ENCODE results near the gene GGA1. TPM values are rescaled to one million over a fixed set of nuclear protein-coding genes. Genes with fewer than 3 reads are reported as not detected.

The GGA1 gene
- total RNA-seq, 2 experiments from 2014 or later, result 57.0 to 60.9 TPM

DNA sequence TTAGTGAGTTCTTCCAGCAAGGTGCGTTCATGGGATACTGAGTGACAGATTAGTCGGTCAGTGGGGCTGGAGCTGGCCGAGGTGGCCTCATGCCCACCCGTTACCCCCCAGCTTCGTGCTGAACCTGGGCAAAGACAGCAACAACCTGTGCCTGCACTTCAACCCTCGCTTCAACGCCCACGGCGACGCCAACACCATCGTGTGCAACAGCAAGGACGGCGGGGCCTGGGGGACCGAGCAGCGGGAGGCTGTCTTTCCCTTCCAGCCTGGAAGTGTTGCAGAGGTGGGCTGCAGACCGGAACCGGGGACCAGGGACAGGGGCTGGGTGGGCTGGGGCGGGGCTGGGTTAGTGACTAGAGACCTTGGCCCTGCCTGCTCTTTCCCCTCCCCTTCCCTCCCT lies 69.7 kb downstream of the GGA1 start:
- peak overlapping the region; percentile 96 for H3K27ac Mint-ChIP-seq
- peak overlapping the region in 1 of 2 donors; percentile 99 for H3K27ac ChIP-seq (ENCODE audit: low read depth in 1 of 2, low read length in 2 of 2)
- POLR2A ChIA-PET, result interaction anchor here (0.6 to 10.5 kb wide), 5 partner anchors 8 to 70 kb away, joined by 3 to 256 read pairs (median 38); partner anchors contain the start of genes GGA1, NOL12 and PDXP

GRCh38 chr22:37679670-37680069 lies 71.0 kb downstream of the GGA1 start:
- Mint-ChIP-seq H3K36me3 (ENCODE audit: low read depth) (peaks cover 9% of the 10 kb centered on the region), H3K27me3 (no peaks in the 10 kb centered on the region), H3K27ac (peak overlapping the region; percentile 73), H3K4me1 (ENCODE audit: low read depth) (peaks cover 35% of the 10 kb centered on the region), H3K9me3 (no peaks in the 10 kb centered on the region), H3K4me3 (peak overlapping the region; percentile 45)
- DNase-seq, result no peak
- CTCF ChIA-PET, result interaction anchor here (4.5 to 12.8 kb wide), 2 partner anchors 20 to 38 kb away, joined by 63 to 171 read pairs; partner anchors contain the start of genes PDXP and SH3BP1
- H3K27me3 ChIP-seq (ENCODE audit: control insufficient read depth in 1 of 2, insufficient read depth in 2 of 2, low read length in 2 of 2), result no peaks in the 10 kb centered on the region
- intact Hi-C loops (cut with DNase I, micrococcal nuclease), result loop anchor here in 1 of 2 experiments (10.0 kb wide), 1 partner anchor 195 kb away; the partner anchor contains the start of gene MFNG
- H3K4me3 ChIP-seq (ENCODE audit: low read length), result no peak overlapping the region
- POLR2A ChIA-PET, result interaction anchor here (1.1 to 7.1 kb wide), 5 partner anchors 13 to 46 kb away, joined by 3 to 42 read pairs (median 4); partner anchors contain the start of gene PDXP
- H3K4me1 ChIP-seq (ENCODE audit: insufficient read depth, low read length), result peaks cover 44% of the 10 kb centered on the region
- H3K27ac ChIP-seq (ENCODE audit: low read depth in 1 of 2, low read length in 2 of 2), result no peak overlapping the region
- peaks cover 5% of the 10 kb centered on the region for H3K36me3 ChIP-seq (ENCODE audit: insufficient read depth, low read length)
- ATAC-seq (ENCODE audit: poor library complexity), result no peak
- H3K9me3 ChIP-seq (ENCODE audit: control insufficient read depth in 1 of 2, insufficient read depth in 1 of 2, low read length in 2 of 2), result peaks cover 0 to 4% of the 10 kb centered on the region in 2 experiments
- TF ChIP-seq, protein P1, sequence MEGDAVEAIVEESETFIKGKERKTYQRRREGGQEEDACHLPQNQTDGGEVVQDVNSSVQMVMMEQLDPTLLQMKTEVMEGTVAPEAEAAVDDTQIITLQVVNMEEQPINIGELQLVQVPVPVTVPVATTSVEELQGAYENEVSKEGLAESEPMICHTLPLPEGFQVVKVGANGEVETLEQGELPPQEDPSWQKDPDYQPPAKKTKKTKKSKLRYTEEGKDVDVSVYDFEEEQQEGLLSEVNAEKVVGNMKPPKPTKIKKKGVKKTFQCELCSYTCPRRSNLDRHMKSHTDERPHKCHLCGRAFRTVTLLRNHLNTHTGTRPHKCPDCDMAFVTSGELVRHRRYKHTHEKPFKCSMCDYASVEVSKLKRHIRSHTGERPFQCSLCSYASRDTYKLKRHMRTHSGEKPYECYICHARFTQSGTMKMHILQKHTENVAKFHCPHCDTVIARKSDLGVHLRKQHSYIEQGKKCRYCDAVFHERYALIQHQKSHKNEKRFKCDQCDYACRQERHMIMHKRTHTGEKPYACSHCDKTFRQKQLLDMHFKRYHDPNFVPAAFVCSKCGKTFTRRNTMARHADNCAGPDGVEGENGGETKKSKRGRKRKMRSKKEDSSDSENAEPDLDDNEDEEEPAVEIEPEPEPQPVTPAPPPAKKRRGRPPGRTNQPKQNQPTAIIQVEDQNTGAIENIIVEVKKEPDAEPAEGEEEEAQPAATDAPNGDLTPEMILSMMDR (IDR thresholded peaks at IDR 0.05), result no peak

More for the DNA sequence above, 69.7 kb downstream of the GGA1 start:
- TF ChIP-seq, protein P1 (IDR thresholded peaks at IDR 0.05), result no peak
- CTCF ChIA-PET, result interaction anchor here (12.8 kb wide), 1 partner anchor 37 kb away, joined by 171 read pairs; the partner anchor contains the start of gene SH3BP1
- Histone ChIP-seq H3K27me3 (ENCODE audit: control insufficient read depth in 1 of 2, insufficient read depth in 2 of 2, low read length in 2 of 2) (no peaks in the 10 kb centered on the region), H3K36me3 (ENCODE audit: insufficient read depth, low read length) (peaks cover 5% of the 10 kb centered on the region), H3K4me3 (ENCODE audit: low read length) (no peak overlapping the region), H3K4me1 (ENCODE audit: insufficient read depth, low read length) (peaks cover 57% of the 10 kb centered on the region), H3K9me3 (ENCODE audit: control insufficient read depth in 1 of 2, insufficient read depth in 1 of 2, low read length in 2 of 2) (peaks cover 0 to 4% of the 10 kb centered on the region in 2 experiments)
- Mint-ChIP-seq H3K36me3 (ENCODE audit: low read depth) (peaks cover 9% of the 10 kb centered on the region), H3K4me1 (ENCODE audit: low read depth) (peaks cover 46% of the 10 kb centered on the region), H3K9me3 (no peaks in the 10 kb centered on the region), H3K4me3 (no peak overlapping the region), H3K27me3 (no peaks in the 10 kb centered on the region)
- no peak for ATAC-seq (ENCODE audit: poor library complexity)
- DNase-seq, result no peak
- intact Hi-C loops (cut with DNase I, micrococcal nuclease), result no loop called here

GRCh38 chr22:37680191-37680851 lies 71.7 kb downstream of the GGA1 start:
- Histone ChIP-seq H3K27ac (ENCODE audit: low read depth in 1 of 2, low read length in 2 of 2) (no peak overlapping the region), H3K27me3 (ENCODE audit: control insufficient read depth in 1 of 2, insufficient read depth in 2 of 2, low read length in 2 of 2) (no peaks in the 10 kb centered on the region), H3K36me3 (ENCODE audit: insufficient read depth, low read length) (peaks cover 5% of the 10 kb centered on the region), H3K4me3 (ENCODE audit: low read length) (no peak overlapping the region), H3K9me3 (ENCODE audit: control insufficient read depth in 1 of 2, insufficient read depth in 1 of 2, low read length in 2 of 2) (peaks cover 0 to 4% of the 10 kb centered on the region in 2 experiments), H3K4me1 (ENCODE audit: insufficient read depth, low read length) (peaks cover 38% of the 10 kb centered on the region)
- no peak for DNase-seq
- Mint-ChIP-seq H3K9me3 (no peaks in the 10 kb centered on the region), H3K4me3 (peak overlapping the region; percentile 45), H3K4me1 (ENCODE audit: low read depth) (peaks cover 28% of the 10 kb centered on the region), H3K36me3 (ENCODE audit: low read depth) (peaks cover 9% of the 10 kb centered on the region), H3K27me3 (no peaks in the 10 kb centered on the region), H3K27ac (peak overlapping the region; percentile 79)
- ATAC-seq (ENCODE audit: poor library complexity), result no peak
- intact Hi-C loops (cut with DNase I, micrococcal nuclease), result loop anchor here in 1 of 2 experiments (10.0 kb wide), 1 partner anchor 196 kb away; the partner anchor contains the start of gene MFNG
- TF ChIP-seq, protein P1 (IDR thresholded peaks at IDR 0.05), result no peak
- ChIA-PET CTCF (interaction anchor here (1.0 to 12.8 kb wide), 7 partner anchors 9 to 55 kb away, joined by 3 to 171 read pairs (median 5); partner anchors contain the start of genes PDXP and SH3BP1), POLR2A (interaction anchor here (1.0 to 3.7 kb wide), 10 partner anchors 8 to 72 kb away, joined by 3 to 25 read pairs (median 8); partner anchors contain the start of genes GGA1 and PDXP)
